Brain microvascular endothelial cell (primary cell): ENCODE results near the gene METRN.

ENCODE experiments used
- DNase-seq: peaks from one replicate; pipeline ENCODE4 v3.0.0-alpha.2; 2020
- H3K27ac ChIP-seq: fragments of 250-450 bp; sonication (Bioruptor Pico); 2 replicates; pipeline ENCODE4 v1.5.1; 2020; ENCODE audit warnings: mild to moderate bottlenecking, moderate library complexity
- H3K27me3 ChIP-seq: fragments of 250-450 bp; sonication (Bioruptor Pico); replicated peaks from 2 replicates; pipeline ENCODE4 v1.5.1; 2020; ENCODE audit warnings: mild to moderate bottlenecking
- H3K36me3 ChIP-seq: fragments of 250-450 bp; sonication (Bioruptor Pico); replicated peaks from 2 replicates; pipeline ENCODE4 v1.5.1; 2020; ENCODE audit warnings: mild to moderate bottlenecking
- H3K4me3 ChIP-seq: 2 replicates; pipeline ENCODE4 v1.5.1; 2011; ENCODE audit warnings: low read depth, mild to moderate bottlenecking, control low read depth, low read length, moderate library complexity
- CTCF ChIP-seq: IDR thresholded peaks from 2 replicates; pipeline ENCODE4 v1.5.1; 2011; ENCODE audit warnings: low read depth, mild to moderate bottlenecking, moderate library complexity, low read length, control low read depth, inconsistent platforms; ENCODE audit errors: missing control alignments
- in situ Hi-C: cut with HindIII; loops from 2 replicates; pipeline ENCODE4 v1.10.0; 2017; ENCODE audit warnings: low sequenced_read_pairs, low pct_ligation_motif_present

Gene METRN

DNA sequence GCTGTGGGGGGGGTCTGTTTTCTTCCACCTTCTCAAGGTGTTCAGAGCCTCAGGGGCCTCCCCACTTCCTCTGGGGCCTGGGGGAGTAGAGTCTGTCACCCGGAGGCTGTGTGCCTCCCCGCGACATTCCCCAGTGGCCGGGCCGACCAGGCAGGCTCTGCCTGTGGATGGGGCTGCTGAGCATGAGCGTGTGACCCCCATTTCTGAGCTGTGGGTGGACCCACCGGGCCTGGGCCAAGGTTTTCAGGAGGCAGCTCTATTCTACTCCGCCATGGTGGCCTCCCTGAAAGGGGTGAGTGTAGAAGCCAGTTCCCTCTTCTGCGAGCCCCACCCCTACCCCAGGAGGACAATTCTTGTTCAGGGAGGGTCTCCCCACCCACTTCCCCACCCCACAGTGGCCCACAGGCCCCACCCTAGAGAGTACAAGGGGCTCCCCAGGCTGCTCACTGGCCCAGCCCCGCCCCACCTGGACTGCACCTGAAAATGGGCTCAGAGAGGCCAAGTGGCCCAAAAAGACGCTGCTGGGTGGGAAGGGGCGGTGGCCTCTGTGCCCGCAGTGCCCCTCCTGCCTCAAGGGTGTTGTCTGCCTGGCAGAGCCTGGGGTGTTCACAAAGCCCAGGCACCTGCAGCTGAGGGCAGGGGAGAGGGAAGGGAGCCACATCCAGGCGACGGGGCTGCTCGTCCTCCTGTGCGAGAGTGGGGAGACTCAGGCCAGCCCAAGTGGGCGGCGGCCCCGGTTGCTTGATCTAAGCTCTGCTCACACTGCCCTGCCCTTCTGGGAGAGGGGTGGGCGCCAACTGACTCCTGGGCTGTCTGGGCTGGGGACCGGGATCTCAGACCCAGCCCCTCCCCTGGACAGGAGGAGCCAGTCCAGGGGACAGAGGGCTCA lies 47.0 kb downstream of the METRN start:
- in situ Hi-C loops: no loop called here
- no peaks in the 10 kb centered on the region for H3K36me3 ChIP-seq
- H3K27me3 ChIP-seq: no peaks in the 10 kb centered on the region
- H3K27ac ChIP-seq: no peak overlapping the region
- no peak for TF ChIP-seq CTCF
- DNase-seq: no peak
- H3K4me3 ChIP-seq: no peak overlapping the region

GRCh38 chr16:762595-763268 lies 47.8 kb downstream of the METRN start:
- Histone ChIP-seq H3K36me3 (no peaks in the 10 kb centered on the region), H3K27me3 (no peaks in the 10 kb centered on the region), H3K27ac (no peak overlapping the region), H3K4me3 (no peak overlapping the region)
- no peak for DNase-seq
- in situ Hi-C loops: no loop called here
- TF ChIP-seq CTCF: no peak

- TF ChIP-seq CTCF: no peak
- no peak overlapping the region for H3K27ac ChIP-seq
- no peaks in the 10 kb centered on the region for H3K27me3 ChIP-seq
- H3K4me3 ChIP-seq: no peak overlapping the region
- in situ Hi-C loops: no loop called here
- no peak for DNase-seq
- H3K36me3 ChIP-seq: no peaks in the 10 kb centered on the region
Observed at GRCh38 chr16:763369-764183, 48.7 kb downstream of the METRN start.

DNA sequence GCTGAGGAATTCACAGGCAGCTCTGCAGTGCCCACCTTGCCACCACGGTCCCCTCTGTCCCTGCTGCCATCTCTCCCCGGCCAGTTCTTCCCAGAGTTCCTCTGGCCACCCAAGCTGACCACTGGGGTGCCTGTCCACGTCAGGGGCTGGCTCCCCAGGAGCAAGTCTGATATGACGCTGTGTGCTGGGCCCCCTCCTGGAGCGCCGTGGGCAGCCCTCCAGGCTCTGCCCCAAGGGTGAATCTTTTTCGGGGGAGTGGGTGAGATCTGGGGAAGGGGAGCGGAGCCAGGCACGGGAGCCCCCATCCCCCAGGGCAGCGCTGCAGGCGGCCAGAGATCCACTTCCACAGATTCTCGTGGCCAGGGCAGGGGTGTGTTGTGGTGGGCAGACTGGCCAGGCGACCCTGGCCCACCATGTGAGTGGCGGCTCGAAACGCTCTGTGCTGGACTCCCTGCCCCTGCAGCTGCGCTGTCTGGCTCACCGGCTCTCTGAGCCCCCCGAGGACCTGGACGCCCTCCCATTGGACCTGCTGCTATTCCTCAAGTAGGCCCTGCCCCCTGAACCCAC lies 49.3 kb downstream of the METRN start:
- no peak for DNase-seq
- Histone ChIP-seq H3K36me3 (no peaks in the 10 kb centered on the region), H3K27ac (no peak overlapping the region), H3K27me3 (no peaks in the 10 kb centered on the region), H3K4me3 (no peak overlapping the region)
- no peak for TF ChIP-seq CTCF
- in situ Hi-C loops: no loop called here

DNA sequence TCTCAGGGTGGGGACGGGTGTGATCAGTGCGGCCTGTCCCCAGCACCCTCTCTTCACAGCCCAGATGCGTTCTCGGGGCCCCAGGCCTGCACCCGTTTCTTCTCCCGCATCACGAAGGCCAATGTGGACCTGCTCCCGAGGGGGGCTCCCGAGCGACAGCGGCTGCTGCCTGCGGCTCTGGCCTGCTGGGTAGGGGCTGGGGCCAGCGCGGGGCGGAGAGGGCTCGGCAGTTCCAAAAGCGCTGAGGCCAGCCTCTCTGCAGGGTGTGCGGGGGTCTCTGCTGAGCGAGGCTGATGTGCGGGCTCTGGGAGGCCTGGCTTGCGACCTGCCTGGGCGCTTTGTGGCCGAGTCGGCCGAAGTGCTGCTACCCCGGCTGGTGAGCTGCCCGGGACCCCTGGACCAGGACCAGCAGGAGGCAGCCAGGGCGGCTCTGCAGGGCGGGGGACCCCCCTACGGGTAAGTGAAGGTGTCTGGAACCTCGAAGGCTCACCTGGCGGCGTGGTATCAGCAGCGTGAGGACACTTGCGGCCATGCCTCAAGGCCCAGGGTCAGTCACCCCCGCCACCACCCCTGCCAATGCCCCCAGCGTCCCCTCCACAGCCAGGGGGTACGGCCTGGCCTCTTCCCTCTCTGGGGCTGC lies 50.0 kb downstream of the METRN start:
- no peak for TF ChIP-seq CTCF
- H3K27me3 ChIP-seq: no peaks in the 10 kb centered on the region
- H3K27ac ChIP-seq: no peak overlapping the region
- DNase-seq: no peak
- in situ Hi-C loops: no loop called here
- no peaks in the 10 kb centered on the region for H3K36me3 ChIP-seq
- H3K4me3 ChIP-seq: no peak overlapping the region
